Kidney tubule cell (primary cell): ENCODE results near the gene COL15A1.
A peak's percentile ranks its signal among the peaks of the same experiment; 100 is the strongest.
"Not testable (repeated sequence)": the region's sequence is repeated elsewhere in the genome, so short reads cannot be mapped to it uniquely, and the experiment has no call there.

ENCODE experiments used
- DNase-seq: peaks from one replicate; pipeline ENCODE4 v3.0.0-alpha.2; 2018; ENCODE audit warnings: low spot score

Gene COL15A1

GRCh38 chr9:98994172-98995058, 50.7 kb downstream of the COL15A1 start:
- no peak for DNase-seq

- no peak for DNase-seq
Measured at GRCh38 chr9:98995059-98995671, 51.5 kb downstream of the COL15A1 start.

- no peak for DNase-seq
Measured at GRCh38 chr9:98995971-98996504, 52.3 kb downstream of the COL15A1 start.

GRCh38 chr9:98997604-98998003, 53.9 kb downstream of the COL15A1 start:
- no peak for DNase-seq

GRCh38 chr9:98998441-98999151, 54.9 kb downstream of the COL15A1 start:
- peak; percentile 60 for DNase-seq

- DNase-seq, result no peak
Measured at GRCh38 chr9:98999152-98999525, 55.4 kb downstream of the COL15A1 start.

DNA sequence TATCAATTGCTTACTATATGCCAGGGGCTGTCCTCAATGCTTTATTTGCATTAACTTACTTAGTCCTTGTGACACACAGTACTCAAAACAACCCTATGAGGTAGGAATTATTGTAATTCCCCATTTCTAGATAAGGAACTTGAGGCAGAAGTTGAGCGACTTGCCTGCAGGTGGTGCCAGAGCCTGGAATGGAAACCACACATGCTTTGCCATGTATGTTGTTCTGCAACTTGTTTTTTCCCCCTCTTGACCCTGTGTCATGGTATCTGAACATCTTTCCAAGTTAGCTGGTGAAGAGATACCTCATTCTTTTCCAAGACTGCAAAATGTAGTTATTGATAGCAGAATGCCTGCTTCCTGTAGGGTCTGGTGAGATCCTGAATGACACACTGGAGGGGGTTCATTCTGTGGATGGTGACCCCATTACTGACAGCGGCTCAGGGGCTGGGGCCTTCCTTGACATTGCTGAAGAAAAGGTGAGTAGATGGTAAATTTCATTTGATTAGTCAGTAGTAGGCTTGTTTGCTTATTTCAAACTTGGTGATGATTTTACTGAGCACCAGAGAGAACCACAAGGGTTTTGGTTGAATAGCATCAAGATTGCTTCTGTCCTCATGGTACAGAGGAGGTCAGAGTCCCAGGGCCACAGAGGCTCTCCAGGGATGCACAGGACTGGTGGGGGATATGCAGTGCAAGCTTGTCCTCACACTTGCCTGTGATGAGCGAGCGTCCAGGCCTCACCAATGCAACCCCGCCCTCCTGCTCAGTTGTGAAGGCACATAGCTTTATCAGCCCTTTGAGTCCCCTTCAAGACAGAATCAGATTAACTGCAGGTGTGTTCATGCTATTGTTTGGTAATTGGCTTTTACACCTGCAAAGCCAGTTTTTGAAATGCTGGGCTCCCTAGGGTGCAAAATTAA, 57.0 kb downstream of the COL15A1 start:
- peak; percentile 69 for DNase-seq

GRCh38 chr9:99001892-99002291, 58.2 kb downstream of the COL15A1 start:
- DNase-seq, result no peak

DNA sequence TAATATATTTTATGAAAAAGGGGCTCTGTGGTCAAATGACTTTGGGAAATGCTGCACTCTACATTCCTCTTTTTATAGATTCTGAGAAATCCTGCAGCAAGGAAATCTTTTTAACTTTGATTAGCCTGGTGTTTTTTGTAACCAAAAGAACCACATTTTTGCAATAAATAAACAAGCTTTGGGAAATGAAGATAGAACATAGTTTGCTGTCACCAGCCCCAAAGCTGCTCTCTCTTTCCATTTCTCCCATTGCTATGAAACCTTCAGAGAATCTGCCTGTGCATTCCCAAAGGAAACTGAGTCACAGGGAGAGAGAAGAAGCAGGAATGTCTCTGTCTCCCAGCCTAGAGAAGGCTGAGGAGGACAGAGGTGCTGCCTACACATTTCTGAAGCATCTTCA, 59.0 kb downstream of the COL15A1 start:
- no peak for DNase-seq

- DNase-seq, result no peak
Measured at GRCh38 chr9:99003308-99003707, 59.6 kb downstream of the COL15A1 start.

GRCh38 chr9:99004115-99004514, 60.4 kb downstream of the COL15A1 start:
- no peak for DNase-seq

DNA sequence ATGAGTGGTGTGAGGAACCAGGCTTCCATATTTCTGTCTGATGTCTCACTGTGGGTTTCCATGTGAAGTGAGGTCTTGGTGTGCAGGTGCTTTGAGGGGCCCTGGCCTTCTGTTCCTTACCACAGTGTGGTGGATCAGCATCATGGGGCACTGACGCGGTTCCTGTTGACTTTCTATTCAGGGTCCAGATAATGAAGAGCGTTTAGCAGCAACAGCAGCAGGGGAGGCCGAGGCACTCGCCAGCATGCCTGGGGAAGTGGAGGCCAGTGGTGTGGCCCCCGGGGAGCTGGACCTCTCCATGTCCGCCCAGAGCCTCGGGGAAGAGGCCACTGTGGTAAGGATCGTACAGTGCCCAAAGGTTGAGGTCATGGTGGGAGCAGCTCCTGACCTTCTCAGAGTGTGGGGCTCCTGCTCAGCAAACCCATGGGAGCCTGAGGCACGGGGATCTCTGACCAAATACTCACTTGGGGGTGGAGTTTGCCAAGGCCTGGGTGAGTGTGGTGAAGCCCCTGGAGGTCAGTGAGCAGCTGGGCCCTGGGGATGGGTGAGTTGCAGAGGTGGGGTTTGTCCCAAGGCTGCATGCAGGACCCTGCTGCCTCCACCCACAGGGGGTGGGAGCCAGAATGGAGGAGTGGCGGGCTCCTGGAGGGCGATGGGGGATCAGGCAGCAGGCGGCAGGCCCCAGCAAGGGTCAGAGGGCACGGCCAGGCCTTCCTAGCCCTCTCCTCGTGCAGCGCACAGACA, 61.2 kb downstream of the COL15A1 start:
- no peak for DNase-seq

DNA sequence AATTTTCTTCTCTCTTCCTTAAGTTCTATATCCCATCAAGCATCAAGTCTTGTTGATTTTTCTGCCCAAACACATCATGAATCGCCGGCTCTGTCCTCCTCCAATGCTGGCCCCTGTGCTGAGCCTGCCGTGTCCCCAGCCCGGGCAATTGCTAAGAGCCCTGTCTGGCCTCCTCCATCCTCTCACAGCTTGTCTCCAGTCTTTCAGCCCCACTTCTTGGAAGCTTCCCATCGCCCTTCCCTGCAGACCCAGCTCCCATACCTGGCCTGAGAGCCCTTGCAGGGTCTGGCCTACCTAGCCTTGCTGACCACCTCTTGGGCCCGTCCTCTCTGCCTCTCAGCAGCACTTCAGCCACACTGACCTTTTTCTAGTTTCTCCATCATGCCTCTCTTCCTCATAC, 61.9 kb downstream of the COL15A1 start:
- DNase-seq, result no peak

GRCh38 chr9:99006511-99006910, 62.8 kb downstream of the COL15A1 start:
- DNase-seq, result no peak

DNA sequence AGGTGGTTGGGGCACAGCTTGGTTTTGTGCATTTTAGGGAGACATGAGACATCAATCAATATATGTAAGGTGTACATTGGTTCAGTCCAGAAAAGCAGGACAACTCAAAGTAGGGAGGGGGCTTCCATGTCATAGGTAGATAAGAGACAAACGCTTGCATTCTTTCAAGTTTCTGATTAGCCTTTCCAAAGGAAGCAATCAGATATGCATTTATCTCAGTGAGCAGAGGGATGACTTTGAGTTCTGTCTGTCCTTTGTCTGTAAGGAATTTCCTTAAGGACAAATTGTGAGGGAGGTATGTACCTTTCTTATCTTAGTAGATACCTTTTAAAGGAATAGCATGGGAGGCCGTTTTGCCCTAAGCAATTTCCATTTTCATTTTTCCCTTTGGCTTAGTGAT, 63.3 kb downstream of the COL15A1 start:
- DNase-seq, result no peak

DNA sequence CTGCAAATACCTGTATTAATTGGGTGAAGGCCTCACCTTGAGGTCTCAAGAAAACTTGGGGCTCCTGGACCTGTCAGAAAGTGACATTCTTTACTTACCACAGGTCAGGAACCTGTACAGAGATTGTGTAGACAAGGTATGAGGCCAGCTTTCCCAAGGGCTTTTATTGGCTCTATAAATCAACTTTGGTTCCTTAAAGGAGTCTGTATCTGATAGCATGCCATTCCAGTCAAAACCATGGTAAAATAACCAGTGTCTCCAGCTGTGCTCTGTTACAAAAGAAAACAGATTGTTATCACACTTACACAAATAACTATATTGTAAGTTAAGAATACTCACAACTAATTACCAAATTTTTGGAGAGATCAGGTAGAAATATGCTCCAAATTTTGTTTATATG, 64.5 kb downstream of the COL15A1 start:
- DNase-seq, result no peak

DNA sequence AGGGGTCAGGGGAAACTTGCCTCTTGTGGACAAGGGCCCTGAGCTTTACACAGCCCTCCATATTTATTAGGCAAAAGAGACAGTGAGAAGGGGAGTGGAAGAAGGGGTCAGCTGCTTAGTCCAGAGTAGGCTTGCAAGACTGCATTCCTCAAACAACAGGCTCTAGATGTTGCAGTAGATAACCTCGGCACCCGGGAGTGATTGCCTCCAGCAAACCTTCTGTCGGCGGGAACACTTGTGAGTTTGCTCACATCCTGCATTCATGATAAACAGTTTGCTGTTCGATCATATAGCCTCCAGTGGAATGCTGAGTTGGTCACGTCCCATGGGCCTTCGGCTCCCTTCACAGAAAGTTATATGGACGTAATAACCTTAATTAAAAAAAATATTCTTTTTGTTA, 66.7 kb downstream of the COL15A1 start:
- DNase-seq, result not testable (repeated sequence)

DNA sequence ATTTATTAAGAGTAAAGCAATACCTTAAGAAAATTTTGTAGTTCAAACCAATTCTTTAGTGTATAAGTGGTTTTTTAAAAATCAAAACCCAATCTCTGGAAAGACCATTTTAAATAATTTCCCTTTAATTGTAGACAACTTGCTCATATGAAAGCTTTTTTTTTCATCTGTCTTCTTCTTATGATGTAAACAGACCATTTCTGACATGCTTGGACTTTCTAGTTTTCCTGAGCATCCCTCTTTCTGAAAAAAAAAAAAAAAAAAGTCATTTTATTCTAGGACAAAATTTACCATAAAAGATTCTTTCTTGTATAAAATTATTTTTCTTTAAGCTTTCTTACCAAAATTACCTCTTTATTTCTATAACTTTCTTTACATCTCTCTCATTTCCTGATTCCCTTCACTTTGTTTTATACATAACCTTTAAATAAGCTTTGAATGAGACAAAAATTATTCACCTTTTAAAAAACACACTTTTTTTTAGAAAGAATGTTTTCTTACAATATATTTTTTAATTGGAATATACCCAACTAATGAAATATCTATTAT, 67.5 kb downstream of the COL15A1 start:
- DNase-seq, result peak; percentile 26

- DNase-seq, result no peak
Measured at GRCh38 chr9:99012957-99013512, 69.3 kb downstream of the COL15A1 start.

GRCh38 chr9:99013550-99013949, 69.8 kb downstream of the COL15A1 start:
- no peak for DNase-seq
